ENCODE results near the gene DISP3.

DNA sequence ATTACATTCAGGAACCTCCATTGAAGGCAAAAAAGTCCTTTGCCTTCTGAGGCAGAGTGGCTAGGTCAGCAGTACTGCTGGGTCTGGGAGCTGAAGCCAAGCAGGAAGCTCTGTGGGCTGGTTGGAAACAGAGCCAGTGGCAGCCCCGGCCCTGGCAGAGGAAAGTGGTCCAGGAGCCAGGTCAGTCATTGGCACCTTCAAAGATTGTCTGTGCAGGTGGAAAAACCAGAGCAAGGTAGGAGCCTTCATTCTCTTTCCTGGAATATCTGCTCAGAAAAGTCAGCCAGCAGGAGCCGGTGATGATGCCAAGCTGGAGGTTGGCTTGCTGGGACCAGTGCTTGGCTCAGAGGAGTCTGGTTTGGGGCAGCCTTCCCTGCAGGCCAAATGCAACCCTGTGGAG is 12.5 kb upstream of the DISP3 start:
- TF ChIP-seq, protein P1, sequence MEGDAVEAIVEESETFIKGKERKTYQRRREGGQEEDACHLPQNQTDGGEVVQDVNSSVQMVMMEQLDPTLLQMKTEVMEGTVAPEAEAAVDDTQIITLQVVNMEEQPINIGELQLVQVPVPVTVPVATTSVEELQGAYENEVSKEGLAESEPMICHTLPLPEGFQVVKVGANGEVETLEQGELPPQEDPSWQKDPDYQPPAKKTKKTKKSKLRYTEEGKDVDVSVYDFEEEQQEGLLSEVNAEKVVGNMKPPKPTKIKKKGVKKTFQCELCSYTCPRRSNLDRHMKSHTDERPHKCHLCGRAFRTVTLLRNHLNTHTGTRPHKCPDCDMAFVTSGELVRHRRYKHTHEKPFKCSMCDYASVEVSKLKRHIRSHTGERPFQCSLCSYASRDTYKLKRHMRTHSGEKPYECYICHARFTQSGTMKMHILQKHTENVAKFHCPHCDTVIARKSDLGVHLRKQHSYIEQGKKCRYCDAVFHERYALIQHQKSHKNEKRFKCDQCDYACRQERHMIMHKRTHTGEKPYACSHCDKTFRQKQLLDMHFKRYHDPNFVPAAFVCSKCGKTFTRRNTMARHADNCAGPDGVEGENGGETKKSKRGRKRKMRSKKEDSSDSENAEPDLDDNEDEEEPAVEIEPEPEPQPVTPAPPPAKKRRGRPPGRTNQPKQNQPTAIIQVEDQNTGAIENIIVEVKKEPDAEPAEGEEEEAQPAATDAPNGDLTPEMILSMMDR (conservative IDR thresholded peaks at IDR 0.05; ENCODE audit: low read depth, low read length): no peak
- TF ChIP-seq FOS (IDR thresholded peaks at IDR 0.05; ENCODE audit: low read depth, low read length): no peak

Measured in IMR-90 (cell line).